Measurements from ENCODE around the gene PTPRG.

Gene PTPRG

GRCh38 chr3:61739640-61740039 is 178.3 kb downstream of the PTPRG start:
- no peak overlapping the region for H3K27ac ChIP-seq
- in situ Hi-C loops (cut with HindIII; ENCODE audit: low pct_ligation_motif_present, low sequenced_read_pairs): no loop called here
- H3K27me3 ChIP-seq (replicated peaks): no peaks in the 10 kb centered on the region
- H3K36me3 ChIP-seq (replicated peaks): no peaks in the 10 kb centered on the region
- H3K4me3 ChIP-seq (ENCODE audit: low read depth, low read length): no peak overlapping the region
- no peak for TF ChIP-seq CTCF (IDR thresholded peaks at IDR 0.05; ENCODE audit: low read depth, low read length, missing control alignments)
- DNase-seq: no peak

GRCh38 chr3:61740494-61740893 is 179.1 kb downstream of the PTPRG start:
- H3K27ac ChIP-seq: no peak overlapping the region
- H3K36me3 ChIP-seq (replicated peaks): no peaks in the 10 kb centered on the region
- in situ Hi-C loops (cut with HindIII; ENCODE audit: low pct_ligation_motif_present, low sequenced_read_pairs): no loop called here
- H3K4me3 ChIP-seq (ENCODE audit: low read depth, low read length): no peak overlapping the region
- no peak for TF ChIP-seq CTCF (IDR thresholded peaks at IDR 0.05; ENCODE audit: low read depth, low read length, missing control alignments)
- no peak for DNase-seq
- H3K27me3 ChIP-seq (replicated peaks): no peaks in the 10 kb centered on the region

- TF ChIP-seq CTCF (IDR thresholded peaks at IDR 0.05; ENCODE audit: low read depth, low read length, missing control alignments): no peak
- H3K4me3 ChIP-seq (ENCODE audit: low read depth, low read length): no peak overlapping the region
- in situ Hi-C loops (cut with HindIII; ENCODE audit: low pct_ligation_motif_present, low sequenced_read_pairs): no loop called here
These were observed 180.2 kb downstream of the PTPRG start for GRCh38 chr3:61741551-61741950.

GRCh38 chr3:61742006-61742405 is 180.6 kb downstream of the PTPRG start:
- in situ Hi-C loops (cut with HindIII; ENCODE audit: low pct_ligation_motif_present, low sequenced_read_pairs): no loop called here
- Histone ChIP-seq H3K36me3 (replicated peaks) (no peaks in the 10 kb centered on the region), H3K27me3 (replicated peaks) (no peaks in the 10 kb centered on the region), H3K4me3 (ENCODE audit: low read depth, low read length) (no peak overlapping the region), H3K27ac (no peak overlapping the region)
- DNase-seq: no peak
- no peak for TF ChIP-seq CTCF (IDR thresholded peaks at IDR 0.05; ENCODE audit: low read depth, low read length, missing control alignments)

More at GRCh38 chr3:61741551-61741950, 180.2 kb downstream of the PTPRG start:
- Histone ChIP-seq H3K27ac (no peak overlapping the region), H3K27me3 (replicated peaks) (no peaks in the 10 kb centered on the region), H3K36me3 (replicated peaks) (no peaks in the 10 kb centered on the region)
- no peak for DNase-seq

DNA sequence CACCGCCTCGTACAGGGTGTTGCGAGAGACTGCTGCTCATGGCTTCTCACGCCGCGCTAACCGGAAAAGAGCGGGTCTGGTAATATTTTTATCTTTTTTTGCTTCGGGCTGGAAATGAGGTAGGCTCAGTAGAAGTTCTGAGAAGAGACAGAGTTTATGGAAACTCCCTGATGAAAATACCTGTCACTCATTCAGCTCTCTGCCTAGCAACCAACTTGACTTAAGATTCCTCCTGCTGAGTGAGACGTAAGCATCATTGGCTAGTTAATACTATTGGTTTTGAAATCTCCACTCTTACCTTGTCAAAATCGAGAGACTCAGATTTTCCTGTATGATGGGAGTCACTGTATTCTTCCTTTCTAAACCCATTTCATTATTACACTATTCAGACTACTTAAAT is 181.7 kb downstream of the PTPRG start:
- H3K27me3 ChIP-seq (replicated peaks): no peaks in the 10 kb centered on the region
- TF ChIP-seq CTCF (IDR thresholded peaks at IDR 0.05; ENCODE audit: low read depth, low read length, missing control alignments): no peak
- no peak for DNase-seq
- no peak overlapping the region for H3K4me3 ChIP-seq (ENCODE audit: low read depth, low read length)
- H3K36me3 ChIP-seq (replicated peaks): no peaks in the 10 kb centered on the region
- in situ Hi-C loops (cut with HindIII; ENCODE audit: low pct_ligation_motif_present, low sequenced_read_pairs): no loop called here
- H3K27ac ChIP-seq: no peak overlapping the region

GRCh38 chr3:61743686-61744242 is 182.4 kb downstream of the PTPRG start:
- no peaks in the 10 kb centered on the region for H3K27me3 ChIP-seq (replicated peaks)
- H3K36me3 ChIP-seq (replicated peaks): no peaks in the 10 kb centered on the region
- TF ChIP-seq CTCF (IDR thresholded peaks at IDR 0.05; ENCODE audit: low read depth, low read length, missing control alignments): no peak
- DNase-seq: no peak
- no peak overlapping the region for H3K27ac ChIP-seq
- no peak overlapping the region for H3K4me3 ChIP-seq (ENCODE audit: low read depth, low read length)
- in situ Hi-C loops (cut with HindIII; ENCODE audit: low pct_ligation_motif_present, low sequenced_read_pairs): no loop called here

Data from brain microvascular endothelial cell (primary cell).